PC-3 (cell line): ENCODE data around the gene BARX1. TPM values are rescaled to one million over a fixed set of nuclear protein-coding genes. Genes with fewer than 3 reads are reported as not detected.
A peak's percentile ranks its signal among the peaks of the same experiment; 100 is the strongest.

Experiments used
- ATAC-seq: fragments of 200-7000 bp; cut with Tn5 transposase; 2 replicates; pipeline ENCODE4 v1.9.1; 2020; ENCODE audit warnings: mild to moderate bottlenecking, moderate library complexity
- BruUV-seq: library from RNA; stranded (reverse); fragments of 400-500 nt; replicated peaks from 2 replicates; lab custom pipeline; 2021; lab: Mats Ljungman, UMichigan
- CTCF ChIA-PET: fragments of 300-600 bp; sonication (Branson Sonifier 250); formaldehyde crosslinking; loops from one replicate; lab custom pipeline; 2022; ENCODE audit warnings: antibody characterized with exemption; lab: Charles Lee
- POLR2A ChIA-PET: fragments of 300-600 bp; sonication (Branson Sonifier 250); formaldehyde crosslinking; loops from one replicate; lab custom pipeline; 2022; ENCODE audit warnings: antibody characterized with exemption; ENCODE audit not compliant: unreplicated experiment; lab: Charles Lee
- DNase-seq: peaks from one replicate; pipeline ENCODE4 v3.0.0-alpha.2; 2015
- H2AFZ ChIP-seq: fragments of 300-600 bp; sonication (generic); 2 replicates; pipeline ENCODE4 v1.6.0; 2016; ENCODE audit warnings: antibody characterized with exemption, low read length
- H3F3A ChIP-seq: fragments of 300-600 bp; sonication (generic); one replicate; pipeline ENCODE4 v1.6.0; 2017; ENCODE audit warnings: antibody characterized with exemption, low read length, control low read depth, mild to moderate bottlenecking; ENCODE audit not compliant: unreplicated experiment
- H3K27ac ChIP-seq: fragments of 300-600 bp; sonication (generic); 2 replicates; pipeline ENCODE4 v1.5.1; 2016; ENCODE audit warnings: mild to moderate bottlenecking, low read length
- H3K27me3 ChIP-seq: fragments of 300-600 bp; sonication (generic); 2 replicates; pipeline ENCODE4 v1.6.1; 2016; ENCODE audit warnings: low read length, mixed read lengths
- H3K36me3 ChIP-seq: fragments of 300-600 bp; sonication (generic); 2 replicates; pipeline ENCODE4 v1.6.1; 2016; ENCODE audit warnings: low read depth, mixed run types, low read length, mixed read lengths
- H3K4me1 ChIP-seq: fragments of 300-600 bp; sonication (generic); 2 replicates; pipeline ENCODE4 v1.5.1; 2016; ENCODE audit warnings: low read length; ENCODE audit not compliant: insufficient read depth
- H3K4me2 ChIP-seq: fragments of 300-600 bp; sonication (generic); 2 replicates; pipeline ENCODE4 v1.6.0; 2016; ENCODE audit warnings: low read length
- H3K4me3 ChIP-seq: fragments of 300-600 bp; sonication (generic); 2 replicates; pipeline ENCODE4 v1.5.1; 2016; ENCODE audit warnings: mild to moderate bottlenecking, low read length, mixed read lengths
- H3K79me2 ChIP-seq: fragments of 300-600 bp; sonication (generic); 2 replicates; pipeline ENCODE4 v1.6.1; 2017; ENCODE audit warnings: low read length, mixed read lengths
- H3K9ac ChIP-seq: fragments of 300-600 bp; sonication (generic); 2 replicates; pipeline ENCODE4 v1.6.0; 2016; ENCODE audit warnings: mild to moderate bottlenecking, low read length
- H3K9me2 ChIP-seq: fragments of 300-600 bp; sonication (generic); replicated peaks from 2 replicates; pipeline ENCODE4 v1.6.1; 2016; ENCODE audit warnings: mixed run types, low read length, mixed read lengths
- H3K9me3 ChIP-seq: fragments of 300-600 bp; sonication (generic); 2 replicates; pipeline ENCODE4 v1.6.1; 2016; ENCODE audit warnings: low read length, mixed read lengths
- H4K20me1 ChIP-seq: fragments of 300-600 bp; sonication (generic); 2 replicates; pipeline ENCODE4 v1.6.1; 2016; ENCODE audit warnings: low read length, mixed read lengths
- CTCF ChIP-seq: fragments of 300-600 bp; sonication (generic); conservative IDR thresholded peaks from 2 replicates; pipeline ENCODE4 v1.5.1; 2017; ENCODE audit warnings: antibody characterized with exemption, low read depth, mild to moderate bottlenecking, low read length
- EZH2 ChIP-seq: fragments of 300-600 bp; sonication (generic); IDR thresholded peaks from one replicate; pipeline ENCODE4 v1.6.1; 2017; ENCODE audit warnings: antibody characterized with exemption, mild to moderate bottlenecking, low read length; ENCODE audit not compliant: unreplicated experiment
- EZH2phosphoT487 ChIP-seq: fragments of 300-600 bp; sonication (generic); IDR thresholded peaks from 2 replicates; pipeline ENCODE4 v1.6.1; 2018; ENCODE audit warnings: mild to moderate bottlenecking, antibody characterized with exemption, low read length, borderline replicate concordance
- intact Hi-C: fragments of 100-400 bp; cut with micrococcal nuclease; formaldehyde crosslinking; loops from 2 replicates; pipeline ENCODE4 v1.9.0; 2023
- total RNA-seq: library from RNA; depleted of rRNA; stranded (reverse); fragments of >200 nt; gene quantifications from 2 replicates; pipeline ENCODE4 v1.2.3, GENCODE V29; 2014

Gene BARX1
- total RNA-seq, 1 experiment from 2014 or later, result not detected

- Histone ChIP-seq H3K27ac (no peak overlapping the region), H3K9me2 (no peaks in the 10 kb centered on the region), H3K9ac (no peak overlapping the region), H3K4me3 (peak overlapping the region; percentile 67), H3F3A (no peaks in the 10 kb centered on the region), H3K27me3 (peaks cover 18% of the 10 kb centered on the region), H3K79me2 (no peaks in the 10 kb centered on the region), H2AFZ (peak overlapping the region; percentile 86), H3K4me2 (peak overlapping the region; percentile 87), H3K9me3 (no peaks in the 10 kb centered on the region), H4K20me1 (no peaks in the 10 kb centered on the region), H3K36me3 (no peaks in the 10 kb centered on the region), H3K4me1 (peaks cover 3% of the 10 kb centered on the region; the same call in 1 of the 2 replicates)
- intact Hi-C loops, result no loop called here
- POLR2A ChIA-PET, result no interaction called here
- CTCF ChIA-PET, result no interaction called here
- no peak for DNase-seq
- BruUV-seq, result no TSS peak
- TF ChIP-seq EZH2phosphoT487, result no peak
- peak; percentile 55 for TF ChIP-seq EZH2
- peak; percentile 19 for ATAC-seq
These were observed 2.9 kb downstream of the BARX1 start for GRCh38 chr9:93952119-93952783.

- peaks cover 3% of the 10 kb centered on the region; the same call in 1 of the 2 replicates for H3K4me1 ChIP-seq
- H3K9ac ChIP-seq, result no peak overlapping the region
- peak overlapping the region; percentile 87 for H3K4me2 ChIP-seq
- TF ChIP-seq EZH2, result no peak
- TF ChIP-seq CTCF, result no peak
- no peak for TF ChIP-seq EZH2phosphoT487
- no peaks in the 10 kb centered on the region for H3F3A ChIP-seq
- peaks cover 18% of the 10 kb centered on the region for H3K27me3 ChIP-seq
- no peaks in the 10 kb centered on the region for H3K9me3 ChIP-seq
- ChIA-PET POLR2A (no interaction called here), CTCF (interaction anchor here (0.6 kb wide), 1 partner anchor 12 kb away, joined by 8 read pairs; no protein-coding TSS in a partner anchor)
- no peaks in the 10 kb centered on the region for H3K79me2 ChIP-seq
- no peaks in the 10 kb centered on the region for H3K36me3 ChIP-seq
- H4K20me1 ChIP-seq, result no peaks in the 10 kb centered on the region
- no peak overlapping the region for H3K27ac ChIP-seq
- ATAC-seq (peak; percentile 55), DNase-seq (no peak)
- intact Hi-C loops, result no loop called here
- H3K9me2 ChIP-seq, result no peaks in the 10 kb centered on the region
- peak overlapping the region; percentile 67 for H3K4me3 ChIP-seq
- BruUV-seq, result no TSS peak
- peak overlapping the region; percentile 86 for H2AFZ ChIP-seq
These were observed 3.5 kb downstream of the BARX1 start for GRCh38 chr9:93951655-93952118.

- H2AFZ ChIP-seq, result peak overlapping the region; percentile 86
- H3K27ac ChIP-seq, result no peak overlapping the region
- TF ChIP-seq EZH2phosphoT487 (no peak), EZH2 (no peak), CTCF (no peak)
- ChIA-PET POLR2A (interaction anchor here (0.5 kb wide), 1 partner anchor 430 kb away, joined by 3 read pairs; no protein-coding TSS in a partner anchor), CTCF (interaction anchor here (0.6 kb wide), 2 partner anchors 13 to 523 kb away, joined by 7 to 8 read pairs; no protein-coding TSS in a partner anchor)
- H3K36me3 ChIP-seq, result no peaks in the 10 kb centered on the region
- ATAC-seq, result peak; percentile 61
- H3K27me3 ChIP-seq, result peaks cover 18% of the 10 kb centered on the region
- no peaks in the 10 kb centered on the region for H3K9me2 ChIP-seq
- no peaks in the 10 kb centered on the region for H3K79me2 ChIP-seq
- no peak overlapping the region for H3K9ac ChIP-seq
- peak overlapping the region; percentile 87 for H3K4me2 ChIP-seq
- peak overlapping the region; percentile 67 for H3K4me3 ChIP-seq
- intact Hi-C loops, result no loop called here
- H3K9me3 ChIP-seq, result no peaks in the 10 kb centered on the region
- H3K4me1 ChIP-seq, result peaks cover 3% of the 10 kb centered on the region; the same call in 1 of the 2 replicates
- H3F3A ChIP-seq, result no peaks in the 10 kb centered on the region
- peak; percentile 15 for DNase-seq
- no peaks in the 10 kb centered on the region for H4K20me1 ChIP-seq
- no TSS peak for BruUV-seq
These were observed 4.2 kb downstream of the BARX1 start for GRCh38 chr9:93950619-93951601.
